ENCODE results near the gene ADM. TPM values are rescaled to one million over a fixed set of nuclear protein-coding genes. Genes with fewer than 3 reads are reported as not detected.

Gene ADM, protein sequence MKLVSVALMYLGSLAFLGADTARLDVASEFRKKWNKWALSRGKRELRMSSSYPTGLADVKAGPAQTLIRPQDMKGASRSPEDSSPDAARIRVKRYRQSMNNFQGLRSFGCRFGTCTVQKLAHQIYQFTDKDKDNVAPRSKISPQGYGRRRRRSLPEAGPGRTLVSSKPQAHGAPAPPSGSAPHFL
- total RNA-seq = 91.5 TPM

DNA sequence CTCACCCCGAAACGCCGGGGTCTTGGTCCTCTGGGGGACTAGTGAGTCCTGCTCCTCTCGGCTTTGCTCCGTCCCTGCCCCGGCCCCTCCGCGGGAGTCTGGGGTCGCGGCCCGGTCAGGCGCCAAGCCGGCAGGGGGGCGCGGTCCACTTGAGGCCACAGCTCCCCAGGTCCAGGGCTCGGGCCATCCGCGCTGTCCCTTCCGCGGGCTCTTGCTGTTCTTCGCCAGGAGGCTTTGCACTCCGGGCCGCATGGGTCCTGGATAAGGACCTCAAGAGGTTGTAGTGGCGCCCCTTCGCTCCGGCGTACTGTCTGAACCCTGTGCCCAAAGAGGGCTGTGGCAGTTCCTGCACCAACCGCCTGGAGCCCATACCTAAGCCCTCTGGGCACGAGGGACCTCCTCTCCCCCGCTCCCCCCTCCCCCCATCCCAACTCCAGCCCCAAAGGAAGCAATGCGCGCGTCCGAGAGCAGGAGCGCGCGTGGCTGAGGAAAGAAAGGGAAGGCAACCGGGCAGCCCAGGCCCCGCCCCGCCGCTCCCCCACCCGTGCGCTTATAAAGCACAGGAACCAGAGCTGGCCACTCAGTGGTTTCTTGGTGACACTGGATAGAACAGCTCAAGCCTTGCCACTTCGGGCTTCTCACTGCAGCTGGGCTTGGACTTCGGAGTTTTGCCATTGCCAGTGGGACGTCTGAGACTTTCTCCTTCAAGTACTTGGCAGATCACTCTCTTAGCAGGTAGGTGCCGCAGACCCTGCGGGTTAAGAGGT lies at the start of gene ADM:
TSS of gene ADM (plus strand) at position 579 of the 767 bp plus-strand sequence. CDS start 628 bp downstream, outside the sequence.

DNA sequence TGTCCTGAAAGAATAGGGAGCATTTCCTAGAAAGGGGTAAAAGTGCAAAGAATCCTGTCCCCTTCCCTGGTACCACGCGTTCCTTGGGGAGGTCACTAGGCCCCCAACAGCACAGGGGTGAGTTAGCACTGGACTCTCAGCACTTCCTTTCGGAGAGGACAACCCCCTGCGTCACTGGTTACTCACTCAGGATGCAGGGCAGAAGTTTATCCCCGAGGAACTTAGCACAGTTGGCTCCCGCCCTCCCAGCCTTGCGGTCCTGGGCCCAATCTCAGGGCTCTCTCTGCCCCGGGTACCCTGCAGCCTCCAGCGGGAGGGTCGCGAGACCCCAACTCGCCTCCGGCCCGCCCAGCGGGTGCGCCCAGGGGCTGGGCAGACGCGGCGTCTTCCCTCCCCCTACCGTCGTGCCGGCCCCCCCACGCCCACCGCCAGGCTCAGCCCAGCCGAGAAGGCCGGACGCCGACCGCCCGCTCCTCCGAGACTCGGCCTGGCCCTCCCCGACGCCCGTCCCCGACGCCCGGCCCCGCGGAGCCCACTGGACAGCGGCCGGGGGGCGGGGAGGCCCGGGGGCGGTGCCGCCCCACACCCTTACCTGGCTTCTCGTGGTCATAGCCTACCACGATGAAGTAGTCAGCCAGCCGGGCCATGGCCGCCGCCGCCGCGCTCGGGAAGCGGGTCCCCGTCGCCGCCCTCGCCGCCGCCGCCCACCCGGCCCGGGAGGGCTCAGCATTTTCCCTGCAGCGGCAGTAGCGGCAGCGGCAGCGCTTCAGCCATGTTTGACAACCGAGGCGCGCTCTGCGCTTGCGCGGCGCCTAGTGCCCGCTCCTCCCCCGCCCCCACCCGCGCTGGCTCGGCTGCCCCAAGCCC lies 11.2 kb upstream of the ADM start, which contains the start of gene SBF2:
TSS of gene SBF2 (minus strand) at position 797 of the 867 bp plus-strand sequence. CDS start at position 647, 150 bp downstream.

Small RNAs within 50 kb of the gene (small RNA-seq; reads per million reads assigned to genes)
- not detected for gene AC080023.2 (ENCODE audit: low replicate concordance)

Other genes starting within 250 kb of the ADM start
- gene SBF2, start 10.9 kb upstream of the ADM start, total RNA-seq = 77.4 TPM
- 11.2 TPM for gene AMPD3, start 150.2 kb downstream of the ADM start, total RNA-seq
- 30.9 TPM for gene RNF141, start 236.1 kb downstream of the ADM start, total RNA-seq